HG03558 (cell line): ENCODE results near the gene RAN.
"Not testable (repeated sequence)": the region's sequence is repeated elsewhere in the genome, so short reads cannot be mapped to it uniquely, and the experiment has no call there.

ENCODE experiments used
- ATAC-seq: cut with Tn5 transposase; IDR thresholded peaks from one replicate; pipeline ENCODE4 v1.9.1; 2021; ENCODE audit warnings: moderate number of reproducible peaks; ENCODE audit not compliant: unreplicated experiment; ENCODE audit errors: extremely low read depth

The RAN gene

GRCh38 chr12:130848785-130849305 lies 23.0 kb upstream of the RAN start:
- ATAC-seq = not testable (repeated sequence)

DNA sequence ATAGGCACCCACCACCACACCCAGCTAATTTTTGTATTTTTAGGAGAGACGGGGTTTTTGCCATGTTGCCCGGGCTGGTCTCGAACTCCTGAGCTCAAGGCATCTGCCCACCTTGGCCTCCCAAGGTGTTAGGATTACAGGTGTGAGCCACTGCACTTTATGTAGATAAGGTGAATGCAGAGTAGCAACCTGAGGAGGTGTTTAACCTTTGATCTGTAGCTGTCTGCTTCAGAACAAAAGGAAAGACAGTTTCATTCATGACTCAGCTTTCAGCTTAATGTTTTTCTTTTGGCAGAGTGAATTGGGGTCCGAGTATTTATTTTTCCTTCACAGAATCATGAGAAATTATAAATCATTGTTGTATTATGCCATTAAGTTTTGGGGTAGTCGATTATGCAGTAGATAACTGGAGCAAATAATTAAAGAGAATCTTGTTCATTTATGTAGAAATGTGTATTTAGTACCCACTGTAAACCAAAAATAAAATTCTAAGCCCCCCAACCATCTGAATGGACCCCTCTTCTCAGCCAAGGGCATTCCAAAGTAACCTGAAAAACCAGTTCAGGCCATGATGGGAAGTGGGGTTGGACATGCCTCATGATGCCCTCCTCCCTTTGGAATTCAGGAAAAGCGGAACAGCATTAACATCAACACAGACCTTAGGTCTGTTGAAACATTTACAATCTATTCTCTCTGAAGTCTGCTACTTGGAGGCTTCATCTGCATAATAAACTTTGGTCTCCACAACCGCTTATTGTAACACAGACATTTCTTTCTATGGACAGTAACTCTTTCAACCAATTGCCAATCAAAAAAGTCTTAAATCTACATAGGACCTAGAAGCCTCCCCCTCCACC lies 22.1 kb upstream of the RAN start:
- no peak for ATAC-seq

DNA sequence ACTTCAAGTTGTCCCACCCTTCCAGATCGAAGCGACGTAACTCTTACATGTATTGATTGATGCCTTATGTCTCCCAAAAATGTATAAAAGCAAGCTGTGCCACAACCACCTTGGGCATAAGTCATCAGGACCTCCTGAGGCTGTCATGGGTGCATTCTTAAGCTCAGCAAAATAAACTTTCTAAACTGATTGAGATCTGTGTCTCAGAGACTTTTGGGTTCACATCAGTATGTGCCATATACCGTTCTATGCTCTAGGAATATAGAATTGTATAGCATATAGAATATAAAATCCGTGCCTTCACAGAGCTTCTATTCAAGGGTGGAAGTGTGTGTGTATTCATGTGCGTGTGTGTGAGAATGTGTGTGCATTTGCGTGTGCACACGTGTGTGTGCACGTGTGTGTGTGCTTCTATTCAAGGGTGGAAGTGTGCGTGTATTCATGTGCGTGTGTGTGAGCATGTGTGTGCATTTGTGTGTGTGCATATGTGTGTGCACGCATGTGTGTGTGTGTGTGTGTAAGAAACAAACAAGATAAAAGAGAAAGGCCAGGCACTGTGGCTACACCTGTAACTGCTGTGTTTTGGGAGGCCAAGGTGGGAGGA lies 21.3 kb upstream of the RAN start:
- ATAC-seq = no peak

DNA sequence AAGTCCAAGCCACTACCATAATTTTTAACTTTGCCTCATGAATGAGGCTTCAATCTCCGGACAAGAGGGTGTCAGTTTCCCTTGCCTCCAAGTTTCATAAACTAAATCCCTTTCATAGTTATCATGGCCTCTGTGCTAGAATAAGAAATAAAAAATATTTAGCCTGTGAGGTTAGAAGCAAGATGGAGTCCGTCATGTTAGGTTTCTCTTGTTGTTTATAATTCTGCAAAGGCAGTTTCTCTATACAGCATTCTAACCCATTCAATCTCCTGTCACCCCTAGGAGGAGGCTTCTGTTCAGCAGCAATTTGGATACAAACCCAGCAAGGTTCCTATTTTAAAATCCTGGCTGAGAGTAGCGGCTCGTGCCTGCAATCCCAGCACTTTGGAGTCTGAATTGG lies 15.8 kb upstream of the RAN start:
- no peak for ATAC-seq

- no peak for ATAC-seq
Measured at GRCh38 chr12:130858084-130858483, 13.8 kb upstream of the RAN start.

DNA sequence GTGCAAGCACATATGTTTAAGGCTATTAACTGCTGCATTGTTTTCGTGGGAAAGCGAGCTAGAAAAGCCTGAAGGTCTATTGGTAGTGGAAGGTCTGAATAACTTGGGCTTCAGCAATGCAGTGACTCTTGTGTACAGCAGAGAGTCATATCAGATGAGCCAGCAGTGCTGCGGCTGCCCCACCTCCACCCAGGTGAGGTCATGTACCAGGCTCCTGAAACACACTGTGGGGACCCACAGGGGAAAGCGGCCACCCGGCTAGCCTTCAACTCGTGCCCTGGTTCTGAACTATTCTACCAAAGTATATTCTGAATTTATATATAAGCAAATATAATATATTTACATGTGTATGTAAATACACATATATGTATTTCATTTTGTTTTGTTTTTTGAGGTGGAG lies 12.7 kb upstream of the RAN start:
- no peak for ATAC-seq

DNA sequence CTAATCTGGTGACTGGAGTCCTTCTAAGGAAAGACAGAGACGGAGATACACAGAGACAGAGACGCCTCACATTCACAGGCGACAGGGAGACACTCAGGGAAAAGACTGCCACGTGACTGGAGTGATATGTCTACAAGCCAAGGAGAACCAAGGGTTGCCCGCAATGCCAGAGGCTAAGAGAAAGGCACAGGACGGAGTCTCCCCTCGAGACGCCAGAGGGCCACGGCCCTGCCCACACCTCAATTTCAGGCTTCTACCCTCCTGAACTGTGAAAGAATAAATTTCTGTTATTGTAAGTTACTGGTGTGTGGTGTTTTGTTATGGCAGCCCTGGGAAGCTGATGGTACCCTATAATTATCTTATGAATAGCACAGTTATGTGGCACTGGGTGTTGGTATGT lies 11.6 kb upstream of the RAN start:
- ATAC-seq = no peak

DNA sequence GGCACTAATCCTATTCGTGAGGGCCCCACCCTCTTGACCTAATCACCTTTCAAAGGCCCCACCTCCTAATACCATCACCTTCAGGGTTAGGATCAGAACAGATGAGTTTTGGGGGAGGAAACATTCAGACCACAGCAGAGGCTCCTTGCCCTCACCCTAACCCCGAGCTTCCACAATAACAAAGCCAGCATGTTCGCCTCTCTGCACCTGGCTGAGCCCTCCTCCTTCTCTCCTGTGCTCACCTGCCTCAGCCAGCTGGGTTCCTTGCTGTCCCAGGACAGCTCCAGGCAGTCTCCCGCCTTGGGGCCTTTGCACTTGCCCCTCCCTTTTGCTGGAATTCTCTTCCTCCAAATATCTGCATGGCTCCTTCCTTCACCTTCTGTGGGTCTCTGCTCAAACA lies 9.7 kb upstream of the RAN start:
- no peak for ATAC-seq

- ATAC-seq = not testable (repeated sequence)
Measured at GRCh38 chr12:130862771-130863170, 9.1 kb upstream of the RAN start.

- no peak for ATAC-seq
Measured at GRCh38 chr12:130863298-130863697, 8.6 kb upstream of the RAN start.

- ATAC-seq = no peak
Measured at GRCh38 chr12:130868412-130868811, 3.5 kb upstream of the RAN start.

GRCh38 chr12:130870442-130871285 lies 1.2 kb upstream of the RAN start:
- peak; percentile 50 for ATAC-seq

- ATAC-seq = peak; percentile 6
Measured at GRCh38 chr12:130872179-130873096, 572 bp downstream of the RAN start.

DNA sequence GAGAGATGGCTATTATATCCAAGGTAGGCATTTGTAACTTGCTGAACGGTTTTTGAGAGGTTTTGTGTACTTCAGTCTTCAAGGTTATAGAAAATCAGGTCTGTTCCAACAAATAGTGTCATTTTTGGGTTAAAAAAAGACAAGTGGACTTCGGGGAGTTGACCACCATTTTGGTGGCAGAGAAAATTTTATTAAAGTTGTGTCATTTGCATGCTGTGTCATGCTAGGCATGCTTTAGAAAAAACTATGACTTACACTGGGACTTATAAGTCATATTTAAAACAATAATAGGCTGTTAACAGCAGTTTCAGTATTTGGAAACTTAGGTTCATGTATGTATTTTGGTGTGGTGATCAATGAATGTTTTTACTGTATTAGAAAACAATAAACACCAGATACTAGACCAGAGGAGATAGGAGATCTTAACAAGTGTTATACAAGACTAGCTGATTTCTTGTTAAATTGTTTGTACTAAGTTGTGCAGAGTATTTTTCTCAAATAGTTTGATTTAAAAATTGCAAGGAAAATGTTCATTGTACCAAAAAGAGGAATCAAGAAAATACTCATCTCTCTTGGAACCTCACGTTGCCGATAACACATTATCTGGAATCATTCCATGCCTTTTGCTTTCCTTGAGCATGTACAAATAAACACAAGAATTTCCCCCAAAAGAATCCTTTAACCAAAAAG lies 1.4 kb downstream of the RAN start:
- no peak for ATAC-seq

DNA sequence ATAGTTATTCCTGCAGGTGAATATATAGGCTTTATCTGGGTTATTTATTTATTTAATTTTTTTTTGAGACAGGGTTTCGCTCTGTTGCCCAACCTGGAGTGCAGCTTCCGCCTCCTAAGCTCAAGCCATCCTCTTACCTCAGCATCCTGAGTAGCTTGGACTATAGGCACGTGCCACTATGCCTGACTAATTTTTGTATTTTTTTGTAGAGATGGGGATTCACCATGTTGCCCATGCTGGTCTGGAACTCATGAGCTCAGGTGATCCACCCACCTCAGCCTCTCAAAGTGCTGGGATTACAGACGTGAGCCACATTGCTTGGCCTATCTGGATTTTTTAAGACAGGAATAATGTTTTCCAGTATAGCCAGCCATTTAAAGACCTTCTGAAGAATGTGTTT lies 2.0 kb downstream of the RAN start:
- ATAC-seq = peak; percentile 21

GRCh38 chr12:130874696-130875095 lies 2.8 kb downstream of the RAN start:
- no peak for ATAC-seq

DNA sequence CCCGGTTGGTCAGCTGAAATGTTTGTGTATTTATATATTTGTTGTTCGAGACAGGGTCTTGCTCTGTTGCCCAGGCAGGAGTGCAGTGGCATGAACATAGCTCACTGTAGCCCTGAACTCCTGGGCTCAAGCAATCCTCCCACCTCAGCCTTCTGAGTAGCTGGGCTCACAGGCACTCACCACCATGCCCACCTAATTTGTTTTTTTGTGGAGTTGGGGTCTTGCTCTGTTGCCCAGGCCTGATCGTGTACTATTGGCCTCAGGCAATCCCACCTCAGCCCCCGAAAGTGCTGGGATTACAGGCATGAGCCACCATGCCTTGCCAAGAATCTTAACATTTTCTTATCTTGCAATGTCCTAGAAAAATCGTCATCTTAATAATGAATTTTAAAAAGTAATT lies 3.3 kb downstream of the RAN start:
- ATAC-seq = no peak

DNA sequence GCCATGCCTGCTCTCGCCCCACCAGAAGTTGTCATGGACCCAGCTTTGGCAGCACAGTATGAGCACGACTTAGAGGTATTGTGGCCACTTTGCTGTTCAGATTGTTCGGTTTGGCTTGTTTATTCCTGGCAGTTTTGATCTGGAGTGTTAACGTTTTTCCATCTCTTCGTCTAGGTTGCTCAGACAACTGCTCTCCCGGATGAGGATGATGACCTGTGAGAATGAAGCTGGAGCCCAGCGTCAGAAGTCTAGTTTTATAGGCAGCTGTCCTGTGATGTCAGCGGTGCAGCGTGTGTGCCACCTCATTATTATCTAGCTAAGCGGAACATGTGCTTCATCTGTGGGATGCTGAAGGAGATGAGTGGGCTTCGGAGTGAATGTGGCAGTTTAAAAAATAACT lies 3.8 kb downstream of the RAN start:
- ATAC-seq = not testable (repeated sequence)

GRCh38 chr12:130876297-130876696 lies 4.4 kb downstream of the RAN start:
- ATAC-seq = no peak
